ENCODE results near the gene FHOD3.
A peak's percentile ranks its signal among the peaks of the same experiment; 100 is the strongest.

The FHOD3 gene

DNA sequence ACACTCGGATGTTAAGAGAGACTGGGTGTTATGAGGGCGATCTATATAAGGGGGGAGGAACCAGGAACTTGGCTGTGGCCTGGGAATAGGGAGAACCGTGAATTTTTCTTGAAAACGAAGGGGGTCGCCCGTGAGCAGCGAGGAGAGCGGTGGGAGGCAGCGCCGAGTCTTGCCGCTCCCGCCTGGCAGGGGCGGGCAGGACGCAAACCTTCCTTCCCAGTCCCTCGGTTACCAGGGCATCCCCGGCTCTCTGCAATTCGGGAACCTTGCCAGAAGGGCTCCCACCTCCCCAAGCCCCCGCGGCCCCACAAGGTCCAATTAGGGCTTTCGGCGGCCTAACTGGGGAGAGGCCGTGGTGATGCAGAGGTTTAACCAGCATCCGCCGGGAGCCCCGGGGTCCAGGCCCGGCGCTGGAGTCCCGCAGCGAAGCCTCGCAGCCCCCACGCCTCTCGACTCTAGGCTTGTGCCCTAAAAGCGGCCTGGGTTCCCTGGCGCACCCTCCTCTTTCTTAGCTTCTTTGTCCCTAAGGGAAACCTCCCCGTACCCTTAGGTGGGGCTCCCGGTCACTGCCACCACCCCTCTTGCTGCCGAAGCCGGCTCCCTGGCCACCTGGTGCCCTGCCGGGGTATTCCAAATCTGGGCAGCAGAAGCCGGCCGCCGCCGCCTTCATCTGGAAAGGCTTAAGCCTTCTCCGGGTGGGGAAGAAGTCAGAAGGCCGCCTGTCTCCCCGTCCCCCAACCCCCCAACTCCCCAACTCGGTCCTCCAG, 680 bp upstream of the FHOD3 start:
- Histone ChIP-seq H3K9ac (ENCODE audit: low read length) (no peak overlapping the region), H3K36me3 (ENCODE audit: insufficient read depth, low read length) (no peaks in the 10 kb centered on the region), H3K27me3 (ENCODE audit: control insufficient read depth in 1 of 2, insufficient read depth in 2 of 2, low read length in 2 of 2) (peaks cover 5 to 11% of the 10 kb centered on the region in 2 donors), H3K9me3 (ENCODE audit: low read length) (no peaks in the 10 kb centered on the region), H3K27ac (ENCODE audit: low read depth, low read length) (peak overlapping the region; percentile 23), H3K4me3 (ENCODE audit: low read depth in 1 of 2, low read length in 2 of 2) (peak overlapping the region; percentile 50 to 64), H3K4me1 (ENCODE audit: insufficient read depth, low read length) (no peaks in the 10 kb centered on the region)

DNA sequence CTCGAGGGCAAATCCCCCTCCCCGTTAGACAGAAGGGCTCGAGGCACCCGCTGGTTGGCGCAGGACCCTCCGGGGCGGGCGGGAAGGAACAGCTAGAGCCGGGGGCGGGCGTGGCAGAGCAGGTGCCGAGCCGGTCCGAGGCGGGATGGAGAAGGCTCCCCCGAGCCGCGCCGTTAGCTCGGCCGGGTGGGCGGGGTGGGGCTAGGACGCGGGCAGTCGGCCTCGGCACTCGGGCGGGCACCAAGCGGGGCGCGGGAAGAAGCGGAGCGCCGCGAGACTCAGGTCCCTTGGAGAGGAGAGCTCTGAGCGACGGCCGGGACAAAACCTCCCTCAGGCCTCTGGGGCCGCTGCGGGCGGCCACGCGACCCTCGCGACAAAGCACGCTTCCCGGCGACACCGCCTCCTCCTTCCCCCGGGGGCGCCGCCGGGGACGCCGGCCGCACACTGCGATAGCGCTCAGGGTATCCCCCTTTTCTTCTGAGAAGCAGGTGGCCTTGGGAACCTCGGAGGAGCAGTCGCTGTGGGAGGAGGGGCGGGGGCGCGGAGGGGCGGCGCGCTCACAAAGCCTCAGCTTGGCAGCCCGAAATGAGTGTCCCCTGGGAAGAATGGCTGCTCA, 721 bp downstream of the FHOD3 start:
- Histone ChIP-seq H3K36me3 (ENCODE audit: insufficient read depth, low read length) (no peaks in the 10 kb centered on the region), H3K4me1 (ENCODE audit: insufficient read depth, low read length) (no peaks in the 10 kb centered on the region), H3K27ac (ENCODE audit: low read depth, low read length) (no peak overlapping the region), H3K9ac (ENCODE audit: low read length) (no peak overlapping the region), H3K27me3 (ENCODE audit: control insufficient read depth in 1 of 2, insufficient read depth in 2 of 2, low read length in 2 of 2) (peaks cover 5 to 11% of the 10 kb centered on the region in 2 donors), H3K9me3 (ENCODE audit: low read length) (no peaks in the 10 kb centered on the region), H3K4me3 (ENCODE audit: low read depth in 1 of 2, low read length in 2 of 2) (peak overlapping the region; percentile 49 to 96)

DNA sequence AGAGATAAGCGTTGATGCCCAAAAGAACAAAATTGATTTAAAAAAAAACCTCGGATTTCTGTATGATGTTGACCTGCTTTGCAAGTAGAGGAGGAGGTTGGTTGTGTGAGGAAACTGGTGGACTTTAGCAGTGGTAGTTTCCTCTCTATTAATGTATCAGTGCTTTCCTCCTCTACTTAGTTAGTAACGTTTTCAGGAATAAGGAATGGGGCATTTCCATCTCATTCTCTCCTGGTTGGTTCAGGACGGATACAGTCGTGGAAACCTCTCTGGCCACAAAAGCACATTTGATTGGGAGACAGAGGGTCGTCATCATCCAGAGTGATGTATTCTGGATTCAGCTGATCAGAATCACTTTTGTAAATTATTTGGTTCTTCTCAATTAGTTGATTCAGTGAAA, 1.5 kb downstream of the FHOD3 start:
- no peaks in the 10 kb centered on the region for H3K9me3 ChIP-seq (ENCODE audit: low read length)
- no peak overlapping the region for H3K9ac ChIP-seq (ENCODE audit: low read length)
- no peaks in the 10 kb centered on the region for H3K36me3 ChIP-seq (ENCODE audit: insufficient read depth, low read length)
- H3K27me3 ChIP-seq (ENCODE audit: control insufficient read depth in 1 of 2, insufficient read depth in 2 of 2, low read length in 2 of 2), result peaks cover 5 to 11% of the 10 kb centered on the region in 2 donors
- no peaks in the 10 kb centered on the region for H3K4me1 ChIP-seq (ENCODE audit: insufficient read depth, low read length)
- no peak overlapping the region for H3K4me3 ChIP-seq (ENCODE audit: low read depth in 1 of 2, low read length in 2 of 2)
- no peak overlapping the region for H3K27ac ChIP-seq (ENCODE audit: low read depth, low read length)

DNA sequence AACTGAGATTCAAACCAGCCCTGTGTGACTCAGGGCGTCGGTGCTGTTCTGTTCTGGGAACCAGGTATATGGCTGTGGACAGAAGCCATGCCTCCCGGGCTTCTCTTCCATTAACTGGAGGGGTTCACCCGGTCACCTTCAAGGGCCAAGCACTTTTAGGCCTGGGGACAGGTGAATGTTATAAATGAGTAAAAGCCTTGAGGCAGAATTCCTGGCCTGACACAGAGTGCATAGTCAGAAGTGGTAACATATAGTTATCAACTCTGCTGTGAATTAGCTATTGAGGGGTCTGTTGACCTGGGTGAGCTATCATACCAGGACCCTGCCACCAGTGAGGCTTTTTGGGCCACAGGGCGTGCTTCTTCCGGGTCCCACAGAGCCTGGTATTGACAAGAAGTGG, 2.7 kb downstream of the FHOD3 start:
- no peak overlapping the region for H3K4me3 ChIP-seq (ENCODE audit: low read depth in 1 of 2, low read length in 2 of 2)
- H3K36me3 ChIP-seq (ENCODE audit: insufficient read depth, low read length), result no peaks in the 10 kb centered on the region
- H3K27me3 ChIP-seq (ENCODE audit: control insufficient read depth in 1 of 2, insufficient read depth in 2 of 2, low read length in 2 of 2), result peaks cover 5 to 11% of the 10 kb centered on the region in 2 donors
- H3K9me3 ChIP-seq (ENCODE audit: low read length), result no peaks in the 10 kb centered on the region
- no peak overlapping the region for H3K27ac ChIP-seq (ENCODE audit: low read depth, low read length)
- H3K4me1 ChIP-seq (ENCODE audit: insufficient read depth, low read length), result no peaks in the 10 kb centered on the region
- no peak overlapping the region for H3K9ac ChIP-seq (ENCODE audit: low read length)

DNA sequence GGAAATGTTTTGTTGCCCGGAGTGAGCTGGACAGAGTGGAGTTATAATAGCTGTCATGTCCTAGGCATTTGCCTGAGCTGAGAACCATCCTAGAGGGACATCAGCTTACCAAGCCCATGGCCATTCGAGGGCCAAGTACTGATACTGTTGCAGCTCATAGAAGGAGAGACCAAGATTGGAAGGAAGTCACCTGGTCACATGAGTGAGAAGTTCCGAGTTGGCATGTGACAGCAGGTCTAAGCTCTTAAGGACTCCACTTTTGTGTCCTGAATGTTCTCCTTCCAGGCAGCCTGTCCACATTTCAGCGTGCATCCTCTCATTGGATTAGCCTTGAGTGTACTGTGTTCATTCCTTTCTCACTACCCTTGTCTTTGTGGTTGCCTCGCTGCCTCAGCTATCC, 4.4 kb downstream of the FHOD3 start:
- H3K4me1 ChIP-seq (ENCODE audit: insufficient read depth, low read length), result no peaks in the 10 kb centered on the region
- H3K27me3 ChIP-seq (ENCODE audit: control insufficient read depth in 1 of 2, insufficient read depth in 2 of 2, low read length in 2 of 2), result peaks cover 5 to 11% of the 10 kb centered on the region in 2 donors
- H3K9me3 ChIP-seq (ENCODE audit: low read length), result no peaks in the 10 kb centered on the region
- no peaks in the 10 kb centered on the region for H3K36me3 ChIP-seq (ENCODE audit: insufficient read depth, low read length)
- no peak overlapping the region for H3K9ac ChIP-seq (ENCODE audit: low read length)
- no peak overlapping the region for H3K27ac ChIP-seq (ENCODE audit: low read depth, low read length)
- no peak overlapping the region for H3K4me3 ChIP-seq (ENCODE audit: low read depth in 1 of 2, low read length in 2 of 2)

DNA sequence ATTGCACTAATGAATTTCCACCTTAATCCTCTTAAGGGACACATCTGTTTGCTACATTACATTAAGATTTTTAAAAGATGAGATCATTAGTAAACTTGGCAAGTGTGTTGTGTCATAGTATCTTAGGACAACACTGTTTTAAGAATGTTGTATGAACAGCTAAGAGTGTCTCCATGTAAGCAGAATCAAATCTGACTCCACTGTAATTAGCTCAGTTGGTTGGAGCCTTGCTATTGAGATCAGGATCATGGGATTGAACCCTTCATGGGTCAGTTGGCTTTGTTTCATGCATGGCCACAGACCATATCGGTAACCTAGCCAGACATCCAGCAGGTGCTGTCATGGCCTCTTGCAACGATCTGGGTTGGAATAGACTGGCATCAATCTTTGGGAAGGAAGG, 5.2 kb downstream of the FHOD3 start:
- peaks cover 5 to 11% of the 10 kb centered on the region in 2 donors for H3K27me3 ChIP-seq (ENCODE audit: control insufficient read depth in 1 of 2, insufficient read depth in 2 of 2, low read length in 2 of 2)
- no peaks in the 10 kb centered on the region for H3K4me1 ChIP-seq (ENCODE audit: insufficient read depth, low read length)
- no peaks in the 10 kb centered on the region for H3K9me3 ChIP-seq (ENCODE audit: low read length)

DNA sequence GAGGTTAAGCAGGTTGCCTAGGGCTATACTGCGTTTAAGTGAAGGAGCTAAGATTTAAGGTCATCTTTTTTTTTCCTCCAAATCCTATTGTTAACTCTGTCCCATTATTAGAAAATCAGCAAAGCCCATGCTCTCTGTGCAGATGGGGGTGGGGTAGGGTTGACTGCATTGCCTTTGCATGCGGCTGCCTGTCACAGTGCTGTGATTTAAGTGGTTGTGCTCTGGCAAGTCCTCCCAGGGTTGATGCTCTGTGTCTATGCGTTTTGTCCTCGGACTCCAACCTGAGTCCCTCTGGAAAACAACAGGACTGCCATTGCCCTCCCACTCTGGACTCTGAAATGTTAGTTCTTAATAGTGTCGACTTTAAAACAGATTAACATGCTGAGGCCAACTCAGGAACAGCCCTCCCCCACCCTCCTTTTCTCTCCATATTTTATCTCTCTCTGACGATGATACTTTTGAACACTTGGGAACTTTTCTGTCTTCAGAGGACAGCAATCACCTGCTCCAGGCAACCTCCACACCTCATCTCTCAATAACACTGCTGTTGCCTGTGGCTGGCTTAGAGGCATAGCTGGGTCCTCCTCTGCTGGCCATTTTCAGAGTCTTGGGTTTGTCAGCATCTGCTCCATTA, 5.8 kb downstream of the FHOD3 start:
- no peaks in the 10 kb centered on the region for H3K4me1 ChIP-seq (ENCODE audit: insufficient read depth, low read length)
- no peaks in the 10 kb centered on the region for H3K9me3 ChIP-seq (ENCODE audit: low read length)
- H3K9ac ChIP-seq (ENCODE audit: low read length), result no peak overlapping the region
- H3K27me3 ChIP-seq (ENCODE audit: control insufficient read depth in 1 of 2, insufficient read depth in 2 of 2, low read length in 2 of 2), result peaks cover 5 to 11% of the 10 kb centered on the region in 2 donors
- H3K27ac ChIP-seq (ENCODE audit: low read depth, low read length), result no peak overlapping the region
- H3K36me3 ChIP-seq (ENCODE audit: insufficient read depth, low read length), result no peaks in the 10 kb centered on the region
- H3K4me3 ChIP-seq (ENCODE audit: low read depth in 1 of 2, low read length in 2 of 2), result no peak overlapping the region

More for the DNA sequence above, 5.2 kb downstream of the FHOD3 start:
- Histone ChIP-seq H3K4me3 (ENCODE audit: low read depth in 1 of 2, low read length in 2 of 2) (no peak overlapping the region), H3K36me3 (ENCODE audit: insufficient read depth, low read length) (no peaks in the 10 kb centered on the region), H3K9ac (ENCODE audit: low read length) (no peak overlapping the region), H3K27ac (ENCODE audit: low read depth, low read length) (no peak overlapping the region)

DNA sequence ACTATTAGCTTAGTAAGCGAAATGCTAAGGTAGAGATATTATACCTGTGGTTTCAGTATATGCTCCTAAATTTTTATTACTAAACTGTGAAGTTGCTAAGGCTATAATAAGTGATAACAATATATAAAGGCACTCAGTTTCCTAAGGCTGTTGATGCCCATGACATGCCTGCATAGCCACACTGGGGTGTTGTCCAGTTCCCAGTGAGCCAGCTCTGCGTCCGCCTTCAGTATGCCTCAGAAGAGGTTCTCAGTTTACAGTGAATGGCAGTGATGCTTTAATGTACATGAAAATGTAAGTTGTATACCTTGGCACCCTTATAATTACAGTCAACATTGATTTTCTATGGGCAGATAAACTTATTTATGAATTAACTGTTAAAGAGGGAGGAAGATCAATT, 7.2 kb downstream of the FHOD3 start:
- Histone ChIP-seq H3K27ac (ENCODE audit: low read depth, low read length) (no peak overlapping the region), H3K27me3 (ENCODE audit: control insufficient read depth in 1 of 2, insufficient read depth in 2 of 2, low read length in 2 of 2) (peaks cover 0 to under 1% of the 10 kb centered on the region in 2 donors), H3K9ac (ENCODE audit: low read length) (no peak overlapping the region), H3K4me3 (ENCODE audit: low read depth in 1 of 2, low read length in 2 of 2) (no peak overlapping the region), H3K9me3 (ENCODE audit: low read length) (no peaks in the 10 kb centered on the region), H3K36me3 (ENCODE audit: insufficient read depth, low read length) (no peaks in the 10 kb centered on the region), H3K4me1 (ENCODE audit: insufficient read depth, low read length) (no peaks in the 10 kb centered on the region)

DNA sequence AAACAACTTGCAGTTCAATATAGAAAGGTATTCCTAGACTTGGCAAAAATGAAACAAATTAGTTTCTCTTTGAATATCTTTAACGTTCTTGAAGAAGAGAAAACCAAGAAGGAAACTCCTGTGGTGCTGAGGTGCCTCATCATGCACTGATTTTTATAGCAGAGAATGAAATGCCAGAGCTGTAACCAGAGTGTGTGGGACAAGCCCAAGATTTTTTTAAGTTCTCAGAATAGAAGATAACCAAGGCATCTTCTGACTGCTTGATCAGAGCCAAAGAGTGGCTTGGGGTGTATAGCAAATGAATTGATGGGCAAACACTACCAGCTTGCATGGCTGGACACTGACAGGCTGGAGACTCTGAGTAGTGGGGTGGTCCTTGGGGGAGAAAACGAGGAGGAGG, 7.9 kb downstream of the FHOD3 start:
- no peak overlapping the region for H3K27ac ChIP-seq (ENCODE audit: low read depth, low read length)
- no peak overlapping the region for H3K9ac ChIP-seq (ENCODE audit: low read length)
- H3K36me3 ChIP-seq (ENCODE audit: insufficient read depth, low read length), result no peaks in the 10 kb centered on the region

DNA sequence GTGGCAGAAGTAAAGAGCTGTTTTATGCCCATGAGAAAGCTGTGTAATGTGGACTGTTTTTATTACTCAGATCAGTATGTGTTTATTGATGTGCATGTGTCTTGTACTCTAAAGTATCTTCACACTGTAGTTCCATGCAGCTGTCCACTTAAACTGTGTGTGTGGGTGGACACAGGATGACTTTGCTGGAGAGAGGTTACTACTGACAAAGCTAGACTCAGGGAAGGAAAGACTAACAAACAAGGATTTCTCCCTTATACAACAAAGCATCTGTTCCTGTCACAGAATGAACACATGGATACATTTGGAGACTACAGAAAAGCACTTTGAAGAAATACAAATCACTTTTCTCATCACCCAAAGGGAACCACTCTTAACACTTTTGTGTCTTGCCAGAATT, 10.0 kb downstream of the FHOD3 start:
- Histone ChIP-seq H3K4me1 (ENCODE audit: insufficient read depth, low read length) (no peaks in the 10 kb centered on the region), H3K9ac (ENCODE audit: low read length) (no peak overlapping the region), H3K4me3 (ENCODE audit: low read depth in 1 of 2, low read length in 2 of 2) (no peak overlapping the region), H3K36me3 (ENCODE audit: insufficient read depth, low read length) (no peaks in the 10 kb centered on the region), H3K9me3 (ENCODE audit: low read length) (no peaks in the 10 kb centered on the region), H3K27ac (ENCODE audit: low read depth, low read length) (no peak overlapping the region), H3K27me3 (ENCODE audit: control insufficient read depth in 1 of 2, insufficient read depth in 2 of 2, low read length in 2 of 2) (no peaks in the 10 kb centered on the region)

More for the DNA sequence above, 7.9 kb downstream of the FHOD3 start:
- Histone ChIP-seq H3K27me3 (ENCODE audit: control insufficient read depth in 1 of 2, insufficient read depth in 2 of 2, low read length in 2 of 2) (no peaks in the 10 kb centered on the region), H3K9me3 (ENCODE audit: low read length) (no peaks in the 10 kb centered on the region), H3K4me3 (ENCODE audit: low read depth in 1 of 2, low read length in 2 of 2) (no peak overlapping the region), H3K4me1 (ENCODE audit: insufficient read depth, low read length) (no peaks in the 10 kb centered on the region)

DNA sequence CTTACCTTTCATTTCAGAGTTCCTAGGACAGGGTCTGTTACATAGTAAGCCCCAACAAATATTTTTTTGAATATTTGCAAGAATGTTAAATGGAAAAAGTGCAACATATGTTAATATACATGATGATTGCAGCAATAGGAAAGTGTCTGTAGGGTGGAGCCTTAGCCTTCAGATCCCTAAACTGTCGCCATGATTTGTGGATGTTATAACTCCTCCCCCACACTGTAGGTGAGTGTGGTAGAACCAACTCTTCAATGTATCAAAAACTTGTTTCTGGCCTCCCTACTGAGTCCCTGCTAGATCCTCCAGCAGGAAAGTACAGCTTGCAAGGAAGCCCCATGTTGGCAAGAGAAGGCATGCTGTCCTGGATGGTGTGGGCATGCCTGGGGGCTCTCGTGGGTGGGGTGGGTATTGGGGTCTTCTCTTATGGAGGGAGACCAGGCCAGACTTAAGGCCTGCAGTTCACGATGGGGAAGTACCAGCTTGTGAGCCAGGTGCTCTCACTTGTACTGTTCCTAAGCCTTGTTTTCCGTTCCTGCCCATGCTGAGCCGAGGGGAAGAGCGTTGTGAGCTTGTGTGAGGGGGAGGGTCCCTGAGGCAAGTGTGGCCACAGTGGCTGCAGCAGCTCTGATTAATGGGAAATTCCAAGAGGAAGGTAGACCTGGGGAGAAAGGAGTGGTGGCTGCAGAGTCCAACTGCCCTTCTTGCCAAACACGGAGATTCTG, 11.4 kb downstream of the FHOD3 start:
- H3K36me3 ChIP-seq (ENCODE audit: insufficient read depth, low read length), result no peaks in the 10 kb centered on the region

More for the DNA sequence above, 11.4 kb downstream of the FHOD3 start:
- Histone ChIP-seq H3K4me3 (ENCODE audit: low read depth in 1 of 2, low read length in 2 of 2) (no peak overlapping the region), H3K9me3 (ENCODE audit: low read length) (no peaks in the 10 kb centered on the region), H3K27ac (ENCODE audit: low read depth, low read length) (no peak overlapping the region), H3K27me3 (ENCODE audit: control insufficient read depth in 1 of 2, insufficient read depth in 2 of 2, low read length in 2 of 2) (no peaks in the 10 kb centered on the region), H3K4me1 (ENCODE audit: insufficient read depth, low read length) (no peaks in the 10 kb centered on the region), H3K9ac (ENCODE audit: low read length) (no peak overlapping the region)

All from muscle layer of colon (tissue), 2 donors.